ENCODE data around the gene TNFSF15.

DNA sequence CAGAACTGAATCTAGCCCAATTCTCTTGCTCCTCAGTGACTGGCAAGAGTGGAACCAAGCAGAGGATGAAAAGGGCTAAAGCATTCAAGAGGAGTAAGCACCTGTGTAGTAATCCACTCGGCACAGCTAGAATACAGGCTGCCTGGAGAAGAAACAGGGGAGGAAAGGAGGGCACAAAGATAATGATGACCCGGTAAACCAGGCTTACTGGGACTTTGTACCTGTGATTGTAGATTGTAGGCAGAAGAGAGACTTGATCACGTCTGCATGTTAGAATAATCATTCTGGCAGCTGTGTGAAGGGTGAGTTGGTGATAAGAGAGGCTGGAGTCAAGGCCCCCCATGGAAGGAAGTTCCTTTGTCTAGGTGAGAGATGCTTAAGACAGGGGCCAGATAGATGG, 20.6 kb upstream of the TNFSF15 start:
- TF ChIP-seq, protein P1, sequence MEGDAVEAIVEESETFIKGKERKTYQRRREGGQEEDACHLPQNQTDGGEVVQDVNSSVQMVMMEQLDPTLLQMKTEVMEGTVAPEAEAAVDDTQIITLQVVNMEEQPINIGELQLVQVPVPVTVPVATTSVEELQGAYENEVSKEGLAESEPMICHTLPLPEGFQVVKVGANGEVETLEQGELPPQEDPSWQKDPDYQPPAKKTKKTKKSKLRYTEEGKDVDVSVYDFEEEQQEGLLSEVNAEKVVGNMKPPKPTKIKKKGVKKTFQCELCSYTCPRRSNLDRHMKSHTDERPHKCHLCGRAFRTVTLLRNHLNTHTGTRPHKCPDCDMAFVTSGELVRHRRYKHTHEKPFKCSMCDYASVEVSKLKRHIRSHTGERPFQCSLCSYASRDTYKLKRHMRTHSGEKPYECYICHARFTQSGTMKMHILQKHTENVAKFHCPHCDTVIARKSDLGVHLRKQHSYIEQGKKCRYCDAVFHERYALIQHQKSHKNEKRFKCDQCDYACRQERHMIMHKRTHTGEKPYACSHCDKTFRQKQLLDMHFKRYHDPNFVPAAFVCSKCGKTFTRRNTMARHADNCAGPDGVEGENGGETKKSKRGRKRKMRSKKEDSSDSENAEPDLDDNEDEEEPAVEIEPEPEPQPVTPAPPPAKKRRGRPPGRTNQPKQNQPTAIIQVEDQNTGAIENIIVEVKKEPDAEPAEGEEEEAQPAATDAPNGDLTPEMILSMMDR (conservative IDR thresholded peaks at IDR 0.05) = no peak
- TF ChIP-seq ZFX (IDR thresholded peaks at IDR 0.05) = no peak

Data from C4-2B (cell line).